H1 (cell line): ENCODE data around the gene C1RL. TPM values are rescaled to one million over a fixed set of nuclear protein-coding genes. Genes with fewer than 3 reads are reported as not detected.
A peak's percentile ranks its signal among the peaks of the same experiment; 100 is the strongest.

Source experiments
- CTCF ChIA-PET: fragments of 300-600 bp; sonication (Branson Sonifier 250); formaldehyde crosslinking; loops from one replicate; lab custom pipeline; 2021; ENCODE audit not compliant: partially characterized antibody; lab: Charles Lee
- POLR2A ChIA-PET: fragments of 300-600 bp; sonication (Branson Sonifier 250); formaldehyde crosslinking; loops from one replicate; lab custom pipeline; 2021; ENCODE audit warnings: inconsistent platforms; ENCODE audit not compliant: partially characterized antibody; lab: Charles Lee
- DNase-seq, 2 experiments: peaks; one replicate each; pipeline versions ENCODE4 v3.0.0 to v3.0.0-alpha.2; 2010 to 2022; ENCODE audit warnings: low spot score in 2 of 2, low read depth in 1 of 2, mixed read lengths in 1 of 2
- FAIRE-seq: peaks from 2 replicates; lab custom pipeline; 2011; peaks lifted over from hg19 to GRCh38; lab: Jason Lieb, UNC
- H2AFZ ChIP-seq: 2 replicates; pipeline ENCODE4 v1.8.1; 2012; ENCODE audit warnings: low read length, inconsistent platforms
- H2AK5ac ChIP-seq: 2 replicates; pipeline ENCODE4 v1.6.1; 2013; ENCODE audit warnings: low read depth, low read length
- H2BK120ac ChIP-seq: replicated peaks from 2 replicates; pipeline ENCODE3; 2013; ENCODE audit warnings: low read depth, low read length, inconsistent platforms
- H2BK12ac ChIP-seq: 2 replicates; pipeline ENCODE4 v1.6.1; 2013; ENCODE audit warnings: low read depth, low read length
- H2BK15ac ChIP-seq: 2 replicates; pipeline ENCODE4 v1.6.1; 2013; ENCODE audit warnings: low read length
- H2BK20ac ChIP-seq: 2 replicates; pipeline ENCODE4 v1.6.1; 2013; ENCODE audit warnings: low read length
- H2BK5ac ChIP-seq: 2 replicates; pipeline ENCODE4 v1.6.1; 2013; ENCODE audit warnings: low read depth, low read length
- H3K14ac ChIP-seq: 2 replicates; pipeline ENCODE4 v1.6.1; 2013; ENCODE audit warnings: inconsistent platforms; ENCODE audit not compliant: insufficient read length
- H3K18ac ChIP-seq: 2 replicates; pipeline ENCODE4 v1.6.1; 2013; ENCODE audit warnings: low read length; ENCODE audit errors: extremely low read depth
- H3K23ac ChIP-seq: 2 replicates; pipeline ENCODE4 v1.6.1; 2013; ENCODE audit warnings: inconsistent platforms; ENCODE audit not compliant: insufficient read length
- H3K23me2 ChIP-seq: 2 replicates; pipeline ENCODE4 v1.6.1; 2013; ENCODE audit warnings: low read depth, low read length
- H3K27ac ChIP-seq: 2 replicates; pipeline ENCODE4 v1.6.1; 2011; ENCODE audit warnings: low read depth, low read length, inconsistent platforms
- H3K27me3 ChIP-seq, 4 experiments: replicated peaks in 1 of 4; 1 replicate in 1 of 4; 2 replicates in 3 of 4; pipeline versions ENCODE4 v1.6.1 to v1.8.1; 2011 to 2013; ENCODE audit warnings: low read length in 3 of 4, mild to moderate bottlenecking in 3 of 4, inconsistent platforms in 2 of 4, mixed read lengths in 2 of 4, moderate library complexity in 1 of 4; ENCODE audit not compliant: control insufficient read depth in 3 of 4, insufficient read depth in 3 of 4; ENCODE audit errors: extremely low read depth in 1 of 4
- H3K36me3 ChIP-seq, 4 experiments: 2 replicates each; pipeline versions ENCODE4 v1.6.1 to v1.8.1; 2011 to 2013; ENCODE audit warnings: mild to moderate bottlenecking in 4 of 4, low read length in 3 of 4, moderate library complexity in 2 of 4, control low read depth in 1 of 4, inconsistent platforms in 1 of 4; ENCODE audit not compliant: insufficient read depth in 4 of 4, control insufficient read depth in 2 of 4
- H3K4ac ChIP-seq: replicated peaks from 2 replicates; pipeline ENCODE3; 2013; ENCODE audit warnings: low read length, low read depth, mixed read lengths, inconsistent platforms; ENCODE audit not compliant: insufficient read length
- H3K4me1 ChIP-seq, 4 experiments: replicated peaks in 1 of 4; 1 replicate in 1 of 4; 2 replicates in 3 of 4; pipeline versions ENCODE4 v1.6.1 to v1.8.1; 2011 to 2013; ENCODE audit warnings: low read length in 3 of 4, inconsistent platforms in 2 of 4, mixed read lengths in 1 of 4; ENCODE audit not compliant: insufficient read depth in 4 of 4, control insufficient read depth in 3 of 4
- H3K4me2 ChIP-seq, 2 experiments: 2 replicates each; pipeline versions ENCODE4 v1.6.1 to v1.8.1; 2011 to 2013; ENCODE audit warnings: low read depth in 2 of 2, low read length in 2 of 2, control low read depth in 1 of 2, inconsistent platforms in 1 of 2, mild to moderate bottlenecking in 1 of 2; ENCODE audit not compliant: insufficient read depth in 1 of 2
- H3K4me3 ChIP-seq, 4 experiments: fragments of 200-600, 300-600 bp in 1 of 4; sonication (generic), shearing (Covaris generic), sonication (Bioruptor Twin) in 1 of 4; 2 replicates each; pipeline versions ENCODE4 v1.5.1 to v1.8.1; 2011 to 2016; ENCODE audit warnings: low read length in 4 of 4, low read depth in 3 of 4, control low read depth in 2 of 4, inconsistent platforms in 2 of 4, mild to moderate bottlenecking in 2 of 4, mixed read lengths in 1 of 4, moderate library complexity in 1 of 4; ENCODE audit not compliant: insufficient read depth in 2 of 4; ENCODE audit errors: extremely low read depth in 1 of 4
- H3K56ac ChIP-seq: replicated peaks from 2 replicates; pipeline ENCODE3; 2013; ENCODE audit warnings: low read depth, mild to moderate bottlenecking, mixed read lengths, low read length, inconsistent platforms; ENCODE audit not compliant: insufficient read length
- H3K79me1 ChIP-seq: 2 replicates; pipeline ENCODE4 v1.6.1; 2013; ENCODE audit warnings: low read depth, low read length, control low read depth
- H3K79me2 ChIP-seq, 2 experiments: 2 replicates each; pipeline versions ENCODE4 v1.6.1 to v1.8.1; 2012 to 2013; ENCODE audit warnings: low read length in 2 of 2, mild to moderate bottlenecking in 2 of 2, inconsistent platforms in 1 of 2; ENCODE audit not compliant: insufficient read depth in 2 of 2, control insufficient read depth in 1 of 2
- H3K9ac ChIP-seq, 4 experiments: replicated peaks in 1 of 4; 1 replicate in 1 of 4; 2 replicates in 3 of 4; pipeline versions ENCODE4 v1.6.1 to v1.8.1; 2011 to 2013; ENCODE audit warnings: low read depth in 3 of 4, low read length in 3 of 4, control low read depth in 2 of 4, mild to moderate bottlenecking in 2 of 4, moderate library complexity in 2 of 4, inconsistent platforms in 1 of 4; ENCODE audit errors: extremely low read depth in 1 of 4
- H3K9me3 ChIP-seq, 2 experiments: 2 replicates each; pipeline versions ENCODE4 v1.6.1 to v1.8.1; 2012 to 2013; ENCODE audit warnings: mild to moderate bottlenecking in 2 of 2, moderate library complexity in 2 of 2, control low read depth in 1 of 2, inconsistent platforms in 1 of 2, low read depth in 1 of 2, low read length in 1 of 2, mixed read lengths in 1 of 2; ENCODE audit not compliant: insufficient read depth in 2 of 2
- H4K20me1 ChIP-seq, 2 experiments: replicated peaks in 1 of 2; 2 replicates each; pipeline versions ENCODE3 to v1.8.1; 2011 to 2013; ENCODE audit warnings: inconsistent platforms in 2 of 2, low read length in 2 of 2, mild to moderate bottlenecking in 1 of 2; ENCODE audit not compliant: insufficient read depth in 2 of 2, control insufficient read depth in 1 of 2
- H4K5ac ChIP-seq: 2 replicates; pipeline ENCODE4 v1.6.1; 2013; ENCODE audit warnings: low read length, low read depth, mixed read lengths, inconsistent platforms; ENCODE audit not compliant: insufficient read length
- H4K8ac ChIP-seq: 2 replicates; pipeline ENCODE4 v1.8.0; 2013; ENCODE audit warnings: mild to moderate bottlenecking, moderate library complexity, low read length, inconsistent platforms; ENCODE audit not compliant: insufficient read depth; ENCODE audit errors: extremely low read depth
- H4K91ac ChIP-seq: replicated peaks from 2 replicates; pipeline ENCODE3; 2013; ENCODE audit warnings: low read length, mixed read lengths, inconsistent platforms; ENCODE audit not compliant: insufficient read length
- polyA plus RNA-seq, 7 experiments: library from polyadenylated mRNA; depleted of rRNA in 3 of 7; stranded (reverse) in 5 of 7; unstranded in 2 of 7; fragments of >200 nt in 5 of 7; fragments of 200-250 nt in 2 of 7; gene quantifications; 1 replicate in 5 of 7; 2 replicates in 1 of 7; 4 replicates in 1 of 7; pipeline versions ENCODE4 v1.2.1 to v1.2.3, GENCODE V29; 2011 to 2013; ENCODE audit warnings: missing spikeins in 2 of 7, mixed read lengths in 2 of 7
- total RNA-seq: library from RNA; stranded (reverse); fragmentation: NEBNext Ultra II Directional; extraction: Animal tissue kit (Norgen Biotek cat#: 25700); gene quantifications from 2 replicates; pipeline ENCODE4 v1.2.1, GENCODE V29; 2021

Gene C1RL
- total and polyA plus RNA-seq, 2 of the 8 experiments (the other 6 are each of a cell fraction or from before 2014, with no cell fraction given) = 11.4 to 15.5 TPM

- FAIRE-seq = no peak
- CTCF ChIA-PET = interaction anchor here (1.0 to 1.1 kb wide), 2 partner anchors 22 to 25 kb away, joined by 3 to 4 read pairs; partner anchors contain the start of gene C1S
- Histone ChIP-seq H3K9me3 (peaks cover 0 to 3% of the 10 kb centered on the region in 2 experiments; a peak in 1 of 4 replicates), H3K9ac (no peak overlapping the region; a peak in 1 of 7 replicates), H2BK120ac (no peak overlapping the region), H3K14ac (no peak overlapping the region), H2BK15ac (no peak overlapping the region), H2BK5ac (no peak overlapping the region), H2AK5ac (no peak overlapping the region), H3K56ac (peak overlapping the region; percentile 97), H3K23me2 (peaks cover 16% of the 10 kb centered on the region; the same call in 1 of the 2 replicates), H2BK12ac (no peak overlapping the region), H3K4me2 (no peak overlapping the region), H4K91ac (no peak overlapping the region), H4K8ac (no peak overlapping the region), H3K79me2 (no peaks in the 10 kb centered on the region), H2BK20ac (no peak overlapping the region), H3K27ac (no peak overlapping the region), H3K4ac (peak overlapping the region; percentile 53), H4K5ac (no peak overlapping the region), H3K4me1 (no peaks in the 10 kb centered on the region), H3K79me1 (no peaks in the 10 kb centered on the region), H3K4me3 (no peak overlapping the region), H3K36me3 (peaks cover 0 to 9% (median 3%) of the 10 kb centered on the region in 4 experiments; a peak in 2 of 8 replicates), H2AFZ (no peak overlapping the region), H4K20me1 (peaks cover 0 to 14% of the 10 kb centered on the region in 2 experiments), H3K18ac (no peak overlapping the region), H3K23ac (no peak overlapping the region), H3K27me3 (no peaks in the 10 kb centered on the region)
- POLR2A ChIA-PET = interaction anchor here (1.2 kb wide), 1 partner anchor 25 kb away, joined by 5 read pairs; no protein-coding TSS in a partner anchor
- no peak for DNase-seq
Observed at GRCh38 chr12:7083125-7083524, 25.9 kb downstream of the C1RL start.
